Epithelial cell of proximal tubule (primary cell): ENCODE data around the gene NT5M. TPM values are rescaled to one million over a fixed set of nuclear protein-coding genes. Genes with fewer than 3 reads are reported as not detected.

Experiments
- DNase-seq: peaks from one replicate; pipeline ENCODE4 v3.0.0-alpha.2; 2011; ENCODE audit warnings: low read depth
- H3K4me3 ChIP-seq: 2 replicates; pipeline ENCODE4 v1.5.1; 2011; ENCODE audit warnings: low read depth, mild to moderate bottlenecking, low read length
- CTCF ChIP-seq: conservative IDR thresholded peaks from 2 replicates; pipeline ENCODE4 v1.5.1; 2012; ENCODE audit warnings: low read depth, mild to moderate bottlenecking, low read length
- total RNA-seq: library from RNA; depleted of rRNA; stranded (reverse); fragments of >200 nt; gene quantifications from 2 replicates; pipeline ENCODE4 v1.2.3, GENCODE V29; 2015

Gene NT5M
- total RNA-seq, 1 donor from 2014 or later = 38.7 TPM

GRCh38 chr17:17343160-17343735 lies 40.1 kb downstream of the NT5M start:
- H3K4me3 ChIP-seq = no peak overlapping the region
- no peak for TF ChIP-seq CTCF
- no peak for DNase-seq

- no peak for DNase-seq
- no peak overlapping the region for H3K4me3 ChIP-seq
- no peak for TF ChIP-seq CTCF
Observed at GRCh38 chr17:17343896-17344506, 40.8 kb downstream of the NT5M start.

- no peak for DNase-seq
- H3K4me3 ChIP-seq = no peak overlapping the region
- TF ChIP-seq CTCF = no peak
Observed at GRCh38 chr17:17344507-17345293, 41.5 kb downstream of the NT5M start.

GRCh38 chr17:17345294-17345597 lies 42.1 kb downstream of the NT5M start:
- no peak for TF ChIP-seq CTCF
- no peak overlapping the region for H3K4me3 ChIP-seq
- no peak for DNase-seq

- TF ChIP-seq CTCF = no peak
Observed at GRCh38 chr17:17345686-17346427, 42.7 kb downstream of the NT5M start.

GRCh38 chr17:17346428-17347233 lies 43.5 kb downstream of the NT5M start:
- DNase-seq = no peak
- H3K4me3 ChIP-seq = no peak overlapping the region
- no peak for TF ChIP-seq CTCF

More at GRCh38 chr17:17345686-17346427, 42.7 kb downstream of the NT5M start:
- DNase-seq = no peak
- no peak overlapping the region for H3K4me3 ChIP-seq
